MV-4-11 (cell line): ENCODE measurements around the gene CLIP2.
"Not testable (repeated sequence)": the region's sequence is repeated elsewhere in the genome, so short reads cannot be mapped to it uniquely, and the experiment has no call there.

Experiments used
- DNase-seq: peaks from one replicate; lab custom pipeline; 2025; lab: John Stamatoyannopoulos, UW

The CLIP2 gene

GRCh38 chr7:74289018-74289658 lies at the start of gene CLIP2:
TSS of gene CLIP2 (plus strand) at chr7:74289407. CDS start at chr7:74317547, 28,140 bp downstream.
- peak; percentile 32 for DNase-seq

- DNase-seq = no peak
Measured at GRCh38 chr7:74240482-74240881, 48.7 kb upstream of the CLIP2 start.

DNA sequence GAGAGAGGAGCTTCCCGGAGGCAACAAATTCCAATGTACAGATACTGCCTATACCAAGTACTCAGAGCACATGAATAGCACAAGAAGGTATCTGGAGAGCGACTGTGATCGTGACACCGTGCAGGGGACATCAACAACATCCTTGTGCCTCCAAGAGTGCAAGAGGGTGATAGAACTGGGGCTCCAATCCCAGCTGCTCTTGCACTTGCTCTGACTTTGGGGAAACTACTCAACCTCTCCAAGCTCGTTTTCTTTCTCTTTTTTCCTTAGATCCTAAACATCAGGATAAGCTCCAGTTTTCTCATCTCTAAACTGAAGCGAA lies 47.1 kb upstream of the CLIP2 start:
- no peak for DNase-seq

- DNase-seq = no peak
Measured at GRCh38 chr7:74246497-74246896, 42.7 kb upstream of the CLIP2 start.

- no peak for DNase-seq
Measured at GRCh38 chr7:74248156-74248555, 41.1 kb upstream of the CLIP2 start.

DNA sequence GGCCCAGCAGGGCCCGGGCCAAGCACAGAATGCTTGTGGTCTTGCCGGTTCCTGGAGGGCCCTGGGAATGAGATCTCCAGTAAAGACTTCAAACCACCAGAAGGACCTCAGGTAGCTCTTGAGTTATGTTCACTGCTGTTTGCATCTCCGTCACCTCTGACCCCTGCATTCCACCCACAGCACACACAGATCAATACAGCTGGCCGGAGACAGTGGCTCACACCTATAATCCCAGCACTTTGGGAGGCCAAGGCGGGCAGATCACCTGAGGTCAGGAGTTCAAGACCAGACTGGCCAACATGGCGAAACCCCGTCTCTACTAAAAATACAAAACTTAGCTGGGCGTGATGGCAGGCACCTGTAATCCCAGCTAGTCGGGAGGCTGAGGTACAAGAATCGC lies 40.1 kb upstream of the CLIP2 start:
- DNase-seq = not testable (repeated sequence)

- DNase-seq = no peak
Measured at GRCh38 chr7:74252893-74253292, 36.3 kb upstream of the CLIP2 start.

DNA sequence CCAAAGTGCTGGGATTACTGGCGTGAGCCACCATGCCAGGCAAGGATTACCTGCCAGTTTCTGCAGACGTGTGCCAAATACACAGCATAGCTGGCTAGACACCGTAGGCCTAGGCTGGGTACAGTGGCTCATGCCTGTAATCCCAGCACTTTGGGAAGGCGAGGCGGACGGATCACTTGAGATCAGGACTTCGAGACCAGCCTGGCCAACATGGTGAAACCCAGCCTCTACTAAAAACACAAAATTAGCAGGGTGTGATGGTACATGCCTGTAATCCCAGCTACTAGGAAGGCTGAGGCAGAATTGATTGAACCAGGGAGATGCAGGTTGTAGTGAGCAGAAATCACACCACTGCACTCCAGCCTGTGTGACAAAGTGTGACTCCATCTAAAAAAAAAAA lies 35.9 kb upstream of the CLIP2 start:
- DNase-seq = no peak

DNA sequence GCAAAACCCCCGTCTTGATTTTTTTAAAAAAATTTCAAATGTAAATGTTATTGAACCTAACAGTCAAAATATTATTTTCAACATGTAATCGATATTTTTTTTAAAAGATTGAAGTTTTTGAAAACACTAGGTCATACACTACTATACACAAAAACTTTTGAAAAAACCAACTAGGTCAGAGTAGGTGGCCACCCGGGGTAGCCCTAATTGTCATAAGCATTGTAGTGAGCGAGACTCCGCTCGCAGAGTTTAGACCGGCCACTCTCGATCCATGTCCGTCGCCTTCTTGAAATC lies 35.4 kb upstream of the CLIP2 start:
- no peak for DNase-seq

DNA sequence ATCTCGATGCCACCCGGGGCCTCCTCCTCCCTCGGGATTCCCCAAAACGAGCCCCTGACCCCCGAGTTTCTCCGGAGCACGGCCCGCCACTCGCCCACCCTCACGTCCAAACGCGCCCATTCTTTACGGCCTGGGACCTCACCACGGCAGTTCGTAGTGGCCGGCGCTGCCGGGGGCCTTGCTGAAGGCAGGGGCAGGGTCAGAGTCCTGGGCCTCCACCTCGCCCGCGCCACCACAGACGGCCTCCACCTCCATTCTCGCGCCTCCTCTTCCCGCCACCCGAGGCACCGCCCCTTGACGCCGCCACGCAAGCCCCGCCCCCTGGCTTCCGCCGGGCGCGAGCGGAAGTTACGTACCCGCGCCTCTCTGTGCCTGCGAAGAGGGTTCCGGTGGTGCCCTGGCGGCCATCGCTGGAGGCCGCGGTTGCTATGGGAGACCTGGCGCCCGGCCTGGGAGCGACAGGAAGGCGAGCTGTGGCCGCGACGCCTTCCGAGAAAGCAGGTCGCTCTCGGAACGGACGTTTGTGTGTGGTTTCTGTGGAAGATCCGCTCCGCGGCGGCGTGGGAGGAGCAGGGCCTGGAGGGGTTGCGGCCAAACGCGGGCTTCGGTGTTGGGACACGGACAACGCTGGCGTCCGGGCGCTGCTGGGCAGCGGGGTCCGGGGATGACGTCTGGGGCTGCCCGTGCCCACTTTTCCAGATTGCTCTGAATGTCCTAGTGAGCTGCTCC lies 34.9 kb upstream of the CLIP2 start, which contains the start of gene RFC2:
RFC2 (minus strand) TSS at position 271 of the 729 bp plus-strand sequence; CDS start at position 255, 16 bp downstream.
- DNase-seq = peak; percentile 95

DNA sequence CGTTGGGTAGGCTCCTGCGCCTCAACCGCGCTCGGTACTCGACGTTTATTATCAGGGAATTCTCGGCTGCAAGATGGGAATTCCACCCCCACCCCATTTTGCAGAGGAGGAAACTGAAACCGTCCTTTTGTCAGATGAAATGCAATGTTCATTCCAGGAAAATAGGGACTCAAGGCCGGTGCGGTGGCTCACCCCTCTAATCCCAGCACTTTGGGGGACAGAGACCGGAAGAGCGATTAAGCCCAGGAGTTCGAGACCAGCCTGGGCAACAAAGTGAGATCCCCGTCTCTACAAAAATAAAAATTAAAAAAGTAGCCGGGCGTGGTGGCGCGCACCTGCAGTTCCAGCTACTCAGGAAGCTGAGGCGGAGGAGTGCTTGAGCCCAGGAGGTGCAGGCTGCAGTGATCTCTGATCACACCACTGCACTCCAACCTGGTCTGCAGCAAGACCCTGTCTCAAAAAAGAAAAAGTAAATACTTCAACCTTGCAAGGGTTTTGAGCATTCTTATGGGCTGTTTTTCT lies 34.3 kb upstream of the CLIP2 start:
- peak; percentile 49 for DNase-seq

DNA sequence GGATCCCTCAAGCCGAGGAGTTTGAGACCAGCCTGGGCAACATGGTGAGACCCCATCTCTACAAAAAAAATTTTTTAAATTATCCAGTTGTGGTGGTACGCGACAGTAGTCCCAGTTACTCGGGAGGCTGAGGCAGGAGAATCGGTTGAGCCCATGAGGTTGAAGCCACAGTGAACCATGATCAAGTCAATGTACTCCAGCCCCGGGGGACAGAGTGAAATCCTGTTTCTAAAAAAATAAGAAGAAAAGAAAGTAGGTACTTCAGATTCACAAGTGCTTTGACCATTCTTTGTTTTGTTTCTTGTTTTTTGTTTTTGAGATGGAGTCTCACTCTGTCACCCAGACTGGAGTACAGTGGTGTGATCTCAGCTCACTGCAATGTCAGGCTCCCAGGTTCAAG lies 33.7 kb upstream of the CLIP2 start:
- DNase-seq = not testable (repeated sequence)

DNA sequence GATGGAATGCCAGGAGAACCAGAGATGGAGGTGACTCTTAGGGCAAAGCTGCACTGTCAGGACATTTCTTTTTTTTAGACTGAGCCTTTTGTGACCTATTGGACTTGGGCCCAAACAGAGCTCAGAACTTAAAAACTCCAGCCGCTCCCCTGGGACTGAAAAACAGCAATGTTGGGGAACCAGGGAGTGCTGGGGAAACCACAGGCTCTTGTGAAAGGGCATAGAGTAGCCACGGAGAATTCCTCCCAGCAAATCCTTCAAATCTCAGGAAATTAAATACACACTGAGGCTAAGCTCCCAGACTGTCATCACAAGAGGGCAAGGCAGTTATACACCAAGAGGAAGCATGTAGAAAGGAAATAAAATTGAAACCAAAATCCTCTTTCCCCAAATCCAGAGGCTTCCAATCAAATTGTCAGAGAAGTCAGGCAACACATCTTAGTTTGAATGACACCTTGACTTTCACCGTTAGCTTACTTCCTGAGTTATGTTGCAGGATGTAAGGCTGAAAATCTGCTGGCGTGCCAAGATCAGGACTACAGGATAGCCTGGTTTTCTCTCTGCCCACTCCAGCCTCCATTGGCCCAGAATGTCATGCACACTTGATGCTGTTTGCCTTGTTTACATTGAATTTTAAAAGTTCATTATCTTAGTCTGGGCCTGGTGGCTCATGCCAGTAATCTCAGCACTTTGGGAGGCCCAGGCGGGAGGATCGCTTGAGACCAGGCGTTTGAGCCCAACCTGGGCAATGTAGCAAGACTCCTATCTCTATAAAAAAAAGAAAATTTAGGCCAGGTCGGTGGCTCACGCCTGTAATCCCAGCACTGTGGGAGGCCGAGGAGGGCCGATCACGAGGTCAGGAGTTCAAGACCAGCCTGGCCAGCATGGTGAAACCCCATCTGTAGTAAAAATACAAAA lies 32.5 kb upstream of the CLIP2 start:
- DNase-seq = peak; percentile 44

DNA sequence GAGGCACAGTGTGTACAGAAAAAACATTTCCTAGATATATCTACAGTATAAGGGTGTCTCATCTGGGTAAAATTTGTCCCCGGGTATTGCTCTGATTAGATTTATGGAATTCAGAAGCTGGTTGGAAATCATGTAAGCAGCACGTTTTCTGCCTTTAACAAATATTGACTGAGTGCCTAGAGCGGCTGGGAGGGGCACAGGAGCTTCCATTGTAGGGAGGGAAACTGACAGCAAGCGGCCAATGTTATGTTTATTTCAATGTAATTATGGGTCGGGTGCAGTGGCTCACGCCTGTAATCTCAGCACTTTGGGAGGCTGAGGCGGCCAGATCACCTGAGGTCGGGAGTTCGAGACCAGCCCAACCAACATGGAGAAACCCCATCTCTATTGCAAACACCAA lies 30.6 kb upstream of the CLIP2 start:
- no peak for DNase-seq

DNA sequence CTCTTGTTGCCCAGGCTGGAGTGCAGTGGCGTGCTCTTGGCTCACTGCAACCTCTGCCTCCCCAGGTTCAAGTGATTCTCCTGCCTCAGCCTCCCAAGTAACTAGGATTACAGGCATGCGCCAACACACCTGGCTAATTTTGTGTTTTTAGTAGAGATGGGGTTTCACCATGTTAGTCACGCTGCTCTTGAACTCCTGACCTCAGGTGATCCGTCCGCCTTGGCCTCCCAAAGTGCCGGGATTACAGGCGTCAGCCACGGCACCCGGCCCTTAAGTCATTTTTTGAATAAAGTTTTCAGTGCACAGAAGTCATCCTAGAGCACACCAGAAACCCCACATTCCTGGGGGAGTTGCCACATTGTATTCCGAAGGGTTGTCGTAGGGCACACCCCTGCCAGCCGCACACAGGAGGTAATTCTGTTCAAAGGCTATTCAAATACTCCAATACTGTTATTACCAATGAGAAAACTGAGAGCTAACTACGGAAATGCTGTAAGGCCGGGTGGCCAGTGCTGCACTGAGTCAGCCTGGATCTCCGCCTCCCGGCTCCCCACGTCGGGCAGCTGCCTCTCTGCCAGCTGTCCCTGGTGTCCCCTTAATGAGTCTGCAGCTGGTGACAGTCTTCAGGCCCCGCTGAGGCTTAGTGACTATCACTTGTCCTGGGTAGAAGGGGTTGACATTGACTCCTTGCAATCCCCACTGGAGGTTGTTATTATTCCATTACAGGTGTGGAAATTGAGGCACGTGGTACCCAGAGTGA lies 26.4 kb upstream of the CLIP2 start:
- DNase-seq = no peak

GRCh38 chr7:74263399-74264120 lies 25.6 kb upstream of the CLIP2 start:
- no peak for DNase-seq

DNA sequence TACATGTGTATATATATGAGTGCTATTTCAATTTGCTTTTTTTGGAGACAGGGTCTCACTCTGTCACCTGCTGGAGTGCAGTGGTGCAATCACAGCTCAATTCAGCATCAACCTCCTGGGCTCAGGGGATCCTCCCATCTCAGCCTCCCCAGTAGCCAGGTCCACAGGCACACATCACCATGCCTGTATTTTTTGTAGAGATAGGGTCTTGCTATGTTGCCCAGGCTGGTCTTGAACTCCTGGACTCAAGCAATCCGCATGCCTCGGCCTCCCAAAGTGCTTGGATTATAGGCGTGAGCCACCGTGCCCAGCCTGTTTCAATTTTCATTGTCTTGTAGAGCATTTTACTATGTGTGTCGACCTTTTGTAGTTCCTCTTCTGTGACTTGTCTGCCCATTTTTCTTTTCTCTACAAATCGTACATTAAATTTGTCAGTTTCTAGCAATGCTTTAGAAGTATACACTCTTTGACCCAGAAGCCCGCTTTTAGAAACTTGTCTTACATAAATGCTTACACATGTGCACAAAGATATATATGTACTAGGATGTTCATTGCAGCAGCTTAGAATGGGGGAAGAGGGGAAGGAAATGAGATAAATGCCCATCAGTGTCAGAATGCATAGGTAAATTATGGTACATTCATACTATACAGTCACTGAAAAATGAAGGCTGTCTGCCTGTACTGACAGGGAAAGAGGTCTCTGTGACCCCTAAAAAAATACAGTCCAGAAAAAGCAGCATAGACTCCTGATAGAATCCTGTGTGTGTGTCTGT lies 22.8 kb upstream of the CLIP2 start:
- peak; percentile 49 for DNase-seq

- no peak for DNase-seq
Measured at GRCh38 chr7:74267756-74268565, 21.2 kb upstream of the CLIP2 start.

DNA sequence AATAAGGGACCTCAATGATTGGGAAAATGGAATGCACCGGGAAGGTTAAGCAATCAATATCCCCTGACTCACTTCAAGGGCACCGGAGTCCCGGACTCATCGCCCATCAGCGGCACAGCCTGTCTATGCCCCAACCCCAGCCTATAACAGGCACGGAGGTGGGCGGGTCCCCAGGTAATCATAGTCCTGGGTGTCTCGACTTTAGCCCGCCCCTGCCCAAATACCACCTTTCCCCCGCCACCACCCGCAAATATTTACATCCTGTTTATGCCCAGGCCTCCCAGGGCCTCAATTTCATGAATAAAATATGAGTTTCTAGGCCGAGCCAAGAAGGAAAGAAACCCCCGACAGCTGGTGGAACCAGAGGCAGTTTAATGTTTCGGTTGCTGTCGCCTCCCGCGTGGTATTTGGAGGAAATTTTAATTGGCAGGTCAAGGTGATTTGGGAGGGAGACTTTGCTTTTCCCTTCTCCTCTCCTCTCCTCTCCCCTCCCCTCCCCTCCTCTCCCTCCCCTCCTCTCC lies 19.4 kb upstream of the CLIP2 start:
- DNase-seq = peak; percentile 25
